ENCODE data around the gene AFAP1L2. TPM values are rescaled to one million over a fixed set of nuclear protein-coding genes. Genes with fewer than 3 reads are reported as not detected.

AFAP1L2 gene
- total and polyA plus RNA-seq, 7 donors, result 2.5 to 26.0 (median 7.9) TPM

DNA sequence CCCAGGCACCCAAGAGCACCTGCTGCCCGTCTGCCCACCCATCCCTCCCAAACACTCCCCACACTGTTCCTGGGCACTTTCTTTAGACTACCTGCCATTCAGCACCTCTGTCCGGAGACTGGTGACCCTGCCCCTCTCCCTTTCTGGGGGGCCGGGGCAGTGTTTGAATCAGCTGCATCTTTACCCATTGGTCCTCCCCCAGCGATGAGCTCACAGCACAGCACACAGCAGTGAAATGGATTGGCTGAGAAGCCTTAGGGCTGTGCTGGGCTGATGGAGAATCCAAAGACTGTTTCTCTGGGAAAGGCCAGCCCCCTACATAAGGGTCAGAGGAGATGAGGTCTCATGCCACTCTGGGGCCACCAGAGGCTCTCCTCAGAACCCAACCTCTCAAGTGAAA lies 125.0 kb downstream of the AFAP1L2 start:
- 89 to 91% methylated on average over 4 of the region's 4 CpGs for WGBS, 2 donors
- H3K4me1 ChIP-seq, result no peaks in the 10 kb centered on the region
- TF ChIP-seq, protein P1, sequence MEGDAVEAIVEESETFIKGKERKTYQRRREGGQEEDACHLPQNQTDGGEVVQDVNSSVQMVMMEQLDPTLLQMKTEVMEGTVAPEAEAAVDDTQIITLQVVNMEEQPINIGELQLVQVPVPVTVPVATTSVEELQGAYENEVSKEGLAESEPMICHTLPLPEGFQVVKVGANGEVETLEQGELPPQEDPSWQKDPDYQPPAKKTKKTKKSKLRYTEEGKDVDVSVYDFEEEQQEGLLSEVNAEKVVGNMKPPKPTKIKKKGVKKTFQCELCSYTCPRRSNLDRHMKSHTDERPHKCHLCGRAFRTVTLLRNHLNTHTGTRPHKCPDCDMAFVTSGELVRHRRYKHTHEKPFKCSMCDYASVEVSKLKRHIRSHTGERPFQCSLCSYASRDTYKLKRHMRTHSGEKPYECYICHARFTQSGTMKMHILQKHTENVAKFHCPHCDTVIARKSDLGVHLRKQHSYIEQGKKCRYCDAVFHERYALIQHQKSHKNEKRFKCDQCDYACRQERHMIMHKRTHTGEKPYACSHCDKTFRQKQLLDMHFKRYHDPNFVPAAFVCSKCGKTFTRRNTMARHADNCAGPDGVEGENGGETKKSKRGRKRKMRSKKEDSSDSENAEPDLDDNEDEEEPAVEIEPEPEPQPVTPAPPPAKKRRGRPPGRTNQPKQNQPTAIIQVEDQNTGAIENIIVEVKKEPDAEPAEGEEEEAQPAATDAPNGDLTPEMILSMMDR (IDR thresholded peaks at IDR 0.05), result no peak
- H3K4me3 ChIP-seq, result no peak overlapping the region
- no peaks in the 10 kb centered on the region for H3K9me3 ChIP-seq
- no peaks in the 10 kb centered on the region for H3K27me3 ChIP-seq
- no peaks in the 10 kb centered on the region for H3K36me3 ChIP-seq
- H3K27ac ChIP-seq, result no peak overlapping the region
- intact Hi-C loops (cut with DNase I), result no loop called here
- DNase-seq, result no peak

DNA sequence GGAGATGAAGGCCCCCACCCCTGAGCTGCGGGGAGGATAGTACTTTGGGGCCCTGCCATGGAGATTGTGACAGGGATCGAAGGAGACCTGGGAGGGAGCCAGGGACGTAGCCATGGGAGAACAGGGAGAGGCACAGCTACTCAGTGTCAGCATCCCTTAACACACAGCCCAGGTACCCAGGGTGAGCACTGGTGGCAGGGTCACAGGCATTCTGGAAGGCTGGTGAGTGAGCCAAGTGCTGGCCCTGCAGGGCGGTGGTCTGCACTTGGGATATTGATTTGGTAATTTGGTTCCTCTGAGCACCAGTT lies 125.5 kb downstream of the AFAP1L2 start:
- no peak overlapping the region for H3K4me3 ChIP-seq
- no peak for DNase-seq
- TF ChIP-seq, protein P1 (IDR thresholded peaks at IDR 0.05), result no peak
- TF ChIP-seq POLR2A (IDR thresholded peaks at IDR 0.05), result no peak
- TF ChIP-seq EP300 (IDR thresholded peaks at IDR 0.05), result no peak
- TF ChIP-seq POLR2AphosphoS5 (IDR thresholded peaks at IDR 0.05), result no peak
- 86 to 88% methylated on average over 4 of the region's 4 CpGs for WGBS, 2 donors
- H3K4me1 ChIP-seq, result no peaks in the 10 kb centered on the region
- intact Hi-C loops (cut with DNase I), result no loop called here
- H3K27me3 ChIP-seq, result no peaks in the 10 kb centered on the region
- no peaks in the 10 kb centered on the region for H3K9me3 ChIP-seq
- no peak overlapping the region for H3K27ac ChIP-seq
- no peaks in the 10 kb centered on the region for H3K36me3 ChIP-seq

DNA sequence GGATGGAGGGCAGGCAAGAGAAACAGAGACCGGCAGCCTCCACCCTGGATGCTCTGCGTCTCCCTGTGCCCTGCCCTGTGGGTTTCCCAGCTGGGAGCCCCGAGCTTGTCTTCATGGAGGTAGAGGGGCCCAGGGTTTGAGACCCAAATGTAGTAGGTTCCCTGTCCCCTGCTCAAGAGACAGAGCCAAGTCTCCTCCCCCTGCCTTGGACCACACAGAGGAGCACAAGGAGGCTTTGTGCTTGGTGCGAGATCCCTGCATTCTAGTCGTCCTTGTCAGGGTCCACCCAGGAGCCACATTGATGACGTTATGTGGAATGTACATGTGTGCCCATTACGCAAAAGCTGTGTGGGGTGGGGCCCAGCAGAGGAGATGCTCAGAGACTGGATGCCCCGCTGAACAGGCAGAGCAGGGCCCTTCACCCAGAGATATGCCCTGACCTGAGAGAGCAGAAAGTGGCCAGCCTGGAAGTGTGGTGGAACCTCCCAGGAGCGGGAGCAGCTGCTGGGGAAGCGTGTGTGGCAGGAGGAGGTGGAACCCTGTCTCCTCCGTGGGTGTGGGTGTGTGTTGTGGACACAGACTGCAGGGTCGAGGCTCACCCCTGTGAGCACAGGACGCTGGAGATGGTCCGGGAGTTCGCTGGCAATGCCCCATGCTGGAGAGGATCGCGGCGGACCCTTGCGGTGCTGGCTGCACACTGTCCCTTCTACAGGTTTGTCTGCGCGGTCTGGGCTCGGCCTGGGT lies 126.0 kb downstream of the AFAP1L2 start:
- DNase-seq, result no peak
- no peaks in the 10 kb centered on the region for H3K36me3 ChIP-seq
- intact Hi-C loops (cut with DNase I), result no loop called here
- WGBS, 2 donors, result 88 to 93% methylated on average over 22 of the region's 22 CpGs
- H3K4me1 ChIP-seq, result no peaks in the 10 kb centered on the region
- H3K27me3 ChIP-seq, result no peaks in the 10 kb centered on the region
- TF ChIP-seq EP300 (IDR thresholded peaks at IDR 0.05) (no peak), POLR2A (IDR thresholded peaks at IDR 0.05) (no peak), POLR2AphosphoS5 (IDR thresholded peaks at IDR 0.05) (no peak)
- TF ChIP-seq, protein P1 (IDR thresholded peaks at IDR 0.05), result no peak
- H3K27ac ChIP-seq, result no peak overlapping the region
- H3K9me3 ChIP-seq, result no peaks in the 10 kb centered on the region
- H3K4me3 ChIP-seq, result no peak overlapping the region

DNA sequence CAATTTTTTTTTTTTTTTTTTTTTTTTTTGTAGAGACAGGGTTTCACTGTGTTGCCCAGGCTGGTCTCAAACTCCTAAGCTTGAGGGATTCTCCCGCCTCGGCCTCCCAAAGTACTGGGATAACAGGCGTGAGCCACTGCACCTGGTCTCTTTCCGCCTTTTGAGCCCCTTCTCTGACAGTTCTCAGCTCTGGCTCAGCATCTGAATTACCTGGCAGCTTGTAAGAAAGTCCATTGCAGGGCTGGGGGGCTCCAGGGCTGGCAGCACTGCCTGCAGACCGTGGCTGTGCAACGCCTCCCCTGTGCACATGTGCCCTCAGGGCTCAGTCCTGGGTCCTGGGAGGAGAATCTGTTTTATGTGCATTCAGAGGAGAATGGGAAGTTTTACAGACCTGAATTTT lies 127.6 kb downstream of the AFAP1L2 start:
- Histone ChIP-seq H3K27ac (no peak overlapping the region), H3K9me3 (no peaks in the 10 kb centered on the region), H3K4me1 (peaks cover 0 to 7% (median 0%) of the 10 kb centered on the region in 4 donors), H3K36me3 (no peaks in the 10 kb centered on the region), H3K4me3 (no peak overlapping the region), H3K27me3 (no peaks in the 10 kb centered on the region)
- intact Hi-C loops (cut with DNase I), result no loop called here
- 93 to 94% methylated on average over 6 of the region's 6 CpGs for WGBS, 2 donors
- no peak for TF ChIP-seq EP300 (IDR thresholded peaks at IDR 0.05)
- TF ChIP-seq, protein P1 (IDR thresholded peaks at IDR 0.05), result no peak
- TF ChIP-seq POLR2AphosphoS5 (IDR thresholded peaks at IDR 0.05), result no peak
- no peak for TF ChIP-seq POLR2A (IDR thresholded peaks at IDR 0.05)
- no peak for DNase-seq

DNA sequence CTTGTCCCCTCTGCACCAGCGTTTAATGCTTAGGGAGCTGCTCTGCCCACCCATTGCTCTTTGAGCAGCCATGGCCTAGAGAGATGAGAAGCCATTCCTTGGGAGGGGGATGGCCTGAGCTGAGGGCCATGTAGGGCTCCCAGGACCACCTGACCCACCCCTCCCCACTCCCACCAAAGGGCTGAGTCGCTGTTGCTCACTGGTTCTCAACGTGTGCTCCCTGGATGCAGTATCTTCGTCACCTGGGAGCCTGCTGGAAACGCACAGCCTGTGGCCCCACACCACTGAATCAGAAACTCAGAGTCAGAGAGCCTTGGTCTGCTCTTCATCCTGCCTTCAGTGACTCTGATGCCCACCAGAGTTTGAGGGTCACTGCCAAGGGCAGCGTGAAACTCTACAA lies 128.2 kb downstream of the AFAP1L2 start:
- Histone ChIP-seq H3K4me3 (no peak overlapping the region), H3K27ac (no peak overlapping the region), H3K9me3 (no peaks in the 10 kb centered on the region), H3K36me3 (no peaks in the 10 kb centered on the region), H3K27me3 (no peaks in the 10 kb centered on the region), H3K4me1 (peaks cover 0 to 13% (median 0%) of the 10 kb centered on the region in 4 donors)
- WGBS, 2 donors, result 90 to 92% methylated on average over 6 of the region's 6 CpGs
- TF ChIP-seq, protein P1 (IDR thresholded peaks at IDR 0.05), result no peak
- no peak for TF ChIP-seq POLR2AphosphoS5 (IDR thresholded peaks at IDR 0.05)
- intact Hi-C loops (cut with DNase I), result no loop called here
- no peak for DNase-seq
